Smooth muscle cell (in vitro differentiated cells): Measurements from ENCODE around the gene GSDMA. TPM values are rescaled to one million over a fixed set of nuclear protein-coding genes. Genes with fewer than 3 reads are reported as not detected.

Source experiments
- DNase-seq: peaks from one replicate; lab custom pipeline; 2025; ENCODE audit not compliant: unreplicated experiment; lab: John Stamatoyannopoulos, UW
- H2AFZ ChIP-seq: fragments of 200-600 bp; sonication (generic); 2 replicates; pipeline ENCODE4 v1.6.0; 2016; ENCODE audit warnings: antibody characterized with exemption, low read depth, mild to moderate bottlenecking
- H3F3A ChIP-seq: fragments of 200-600 bp; sonication (generic); 2 replicates; pipeline ENCODE4 v1.6.0; 2017; ENCODE audit warnings: antibody characterized with exemption, low read depth
- H3K27ac ChIP-seq: fragments of 200-600 bp; sonication (generic); 2 replicates; pipeline ENCODE4 v1.5.1; 2016; ENCODE audit warnings: low read depth, mild to moderate bottlenecking
- H3K27me3 ChIP-seq: fragments of 200-600 bp; sonication (generic); 2 replicates; pipeline ENCODE4 v1.6.1; 2016; ENCODE audit warnings: low read depth, mild to moderate bottlenecking
- H3K36me3 ChIP-seq: fragments of 200-600 bp; sonication (generic); 2 replicates; pipeline ENCODE4 v1.5.1; 2016; ENCODE audit warnings: low read depth
- H3K4me1 ChIP-seq: fragments of 200-600 bp; sonication (generic); 2 replicates; pipeline ENCODE4 v1.5.1; 2016; ENCODE audit warnings: low read depth
- H3K4me2 ChIP-seq: fragments of 200-600 bp; sonication (generic); 2 replicates; pipeline ENCODE4 v1.6.0; 2016; ENCODE audit warnings: mild to moderate bottlenecking
- H3K4me3 ChIP-seq: fragments of 200-600 bp; sonication (generic); 2 replicates; pipeline ENCODE4 v1.5.1; 2016; ENCODE audit warnings: mild to moderate bottlenecking
- H3K79me2 ChIP-seq: fragments of 200-600 bp; sonication (generic); 2 replicates; pipeline ENCODE4 v1.6.0; 2016; ENCODE audit warnings: low read depth, mild to moderate bottlenecking
- H3K9ac ChIP-seq: fragments of 200-600 bp; sonication (generic); 2 replicates; pipeline ENCODE4 v1.6.0; 2016; ENCODE audit warnings: low read depth
- H3K9me3 ChIP-seq: fragments of 200-600 bp; sonication (generic); replicated peaks from 2 replicates; pipeline ENCODE4 v1.5.1; 2016; ENCODE audit warnings: low read depth
- H4K20me1 ChIP-seq: fragments of 200-600 bp; sonication (generic); 2 replicates; pipeline ENCODE4 v1.6.0; 2016; ENCODE audit warnings: low read depth
- CTCF ChIP-seq: fragments of 200-600 bp; sonication (generic); IDR thresholded peaks from 2 replicates; pipeline ENCODE4 v1.5.1; 2017; ENCODE audit warnings: borderline replicate concordance, mild to moderate bottlenecking, antibody characterized with exemption; ENCODE audit not compliant: insufficient read depth, poor library complexity, severe bottlenecking
- WGBS: methylation state at CpG from one replicate; pipeline ENCODE4 v1.1.7; 2016; ENCODE audit warnings: low lambda C conversion rate; 5-methylcytosine and 5-hydroxymethylcytosine counted together
- polyA plus RNA-seq: library from polyadenylated mRNA; unstranded; fragments of >200 nt; fragmentation: Nextera tagmentation; extraction: Ambion mirVana; gene quantifications from 2 replicates; pipeline ENCODE4 v1.2.1, GENCODE V29; 2016
- total RNA-seq: library from RNA; depleted of rRNA; stranded (reverse); fragments of >200 nt; gene quantifications from 2 replicates; pipeline ENCODE4 v1.2.3, GENCODE V29; 2014

The GSDMA gene
- total and polyA plus RNA-seq, 2 experiments from 2014 or later: 0.31 to 0.50 TPM

DNA sequence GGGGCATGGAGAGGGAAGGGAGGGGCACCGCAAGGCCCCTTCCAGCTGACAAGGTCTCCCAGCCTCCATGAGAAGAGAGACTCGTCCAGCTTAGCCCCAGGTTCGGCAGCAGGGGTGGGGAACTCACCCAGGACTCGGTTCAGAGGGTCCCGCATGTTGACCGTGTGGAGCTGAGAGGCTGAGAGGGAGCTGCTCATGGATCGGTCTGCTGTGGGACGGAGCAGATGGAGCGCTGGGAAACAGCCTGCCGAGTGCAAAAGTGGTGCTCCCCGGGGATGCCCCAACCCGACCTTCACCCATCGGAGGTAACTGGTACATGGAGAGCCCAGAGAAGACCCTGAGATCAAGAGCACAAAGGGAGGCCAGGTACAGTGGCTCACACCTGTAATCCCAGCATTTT is 57.3 kb downstream of the GSDMA start:
- H3K27ac ChIP-seq: no peak overlapping the region
- no peak overlapping the region for H3K4me2 ChIP-seq
- DNase-seq: no peak
- H2AFZ ChIP-seq: no peak overlapping the region
- H3K9me3 ChIP-seq: no peaks in the 10 kb centered on the region
- H3K79me2 ChIP-seq: no peaks in the 10 kb centered on the region
- no peaks in the 10 kb centered on the region for H3F3A ChIP-seq
- no peak overlapping the region for H3K9ac ChIP-seq
- WGBS: 97% methylated on average over 13 of the region's 13 CpGs
- no peaks in the 10 kb centered on the region for H3K27me3 ChIP-seq
- peaks cover under 1% of the 10 kb centered on the region for H3K36me3 ChIP-seq
- no peaks in the 10 kb centered on the region for H4K20me1 ChIP-seq
- H3K4me3 ChIP-seq: no peak overlapping the region
- no peak for TF ChIP-seq CTCF
- H3K4me1 ChIP-seq: peaks cover 10% of the 10 kb centered on the region

DNA sequence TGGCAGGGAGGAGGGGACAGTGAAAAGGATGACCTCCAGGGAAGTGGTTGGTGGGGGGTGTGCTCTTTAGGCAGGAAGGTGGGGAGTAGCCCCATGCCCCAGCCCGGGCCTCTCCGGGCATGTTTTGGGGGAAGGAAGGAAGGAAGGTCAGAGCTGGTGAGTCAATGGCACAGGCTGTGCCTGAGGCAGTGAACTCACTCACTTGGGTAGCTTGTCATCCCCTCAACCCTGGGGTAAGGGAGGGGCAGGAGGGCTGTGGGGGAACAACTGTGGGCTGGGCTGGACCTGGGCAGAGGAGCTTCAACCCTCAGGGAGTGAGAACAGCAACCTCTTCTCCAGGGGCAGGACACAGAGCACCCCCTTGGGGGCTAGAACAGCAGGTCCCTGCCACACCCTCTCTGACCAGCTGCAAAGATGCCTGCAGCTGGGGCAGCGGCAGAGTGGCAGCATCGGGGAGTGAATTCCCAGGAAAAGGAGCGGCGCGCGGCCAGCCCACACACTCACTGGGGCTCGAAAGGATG is 58.7 kb downstream of the GSDMA start:
- Histone ChIP-seq H3K4me3 (no peak overlapping the region), H3F3A (no peaks in the 10 kb centered on the region), H2AFZ (no peak overlapping the region), H3K4me1 (peaks cover 10% of the 10 kb centered on the region), H4K20me1 (no peaks in the 10 kb centered on the region), H3K27ac (no peak overlapping the region), H3K9ac (no peak overlapping the region), H3K36me3 (peaks cover 9% of the 10 kb centered on the region), H3K27me3 (no peaks in the 10 kb centered on the region), H3K4me2 (no peak overlapping the region), H3K79me2 (no peaks in the 10 kb centered on the region), H3K9me3 (no peaks in the 10 kb centered on the region)
- DNase-seq: no peak
- no peak for TF ChIP-seq CTCF
- 91% methylated on average over 9 of the region's 9 CpGs for WGBS

GRCh38 chr17:40022497-40022896 is 59.7 kb downstream of the GSDMA start:
- TF ChIP-seq CTCF: no peak
- no peaks in the 10 kb centered on the region for H4K20me1 ChIP-seq

DNA sequence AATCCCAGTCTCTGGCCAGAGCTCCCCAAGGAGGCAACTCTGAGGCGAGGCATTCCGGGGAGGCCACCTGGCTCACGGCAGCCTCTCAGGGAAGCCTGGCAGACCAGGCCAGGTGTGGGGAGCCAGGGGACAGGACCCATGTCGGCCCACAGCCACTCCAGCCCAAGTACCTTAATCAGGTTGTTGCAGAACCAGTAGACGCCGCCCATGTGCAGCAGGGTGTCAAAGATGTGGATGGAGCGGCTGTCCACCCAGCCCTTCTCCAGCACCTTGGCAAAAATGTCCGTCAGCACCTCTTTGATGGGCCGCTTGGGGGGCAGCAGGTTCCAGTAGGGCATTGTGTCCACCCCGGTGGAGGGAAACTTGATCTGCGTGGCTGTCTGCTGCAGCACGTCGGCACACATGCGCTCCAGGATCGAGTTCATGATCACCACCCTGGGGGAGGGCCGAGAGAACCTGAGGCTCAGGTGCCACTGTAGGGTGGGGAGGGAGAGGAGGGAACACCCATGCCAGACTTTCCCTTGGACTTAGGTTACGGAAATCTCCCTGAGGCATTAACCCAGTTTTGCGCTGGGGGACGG is 60.2 kb downstream of the GSDMA start:
- TF ChIP-seq CTCF: no peak
- H3K79me2 ChIP-seq: no peaks in the 10 kb centered on the region
- peaks cover 10% of the 10 kb centered on the region for H3K4me1 ChIP-seq
- H3K4me2 ChIP-seq: no peak overlapping the region
- H3K27me3 ChIP-seq: no peaks in the 10 kb centered on the region
- no peak overlapping the region for H3K27ac ChIP-seq
- DNase-seq: no peak
- WGBS: over 99% methylated on average over 19 of the region's 19 CpGs
- no peak overlapping the region for H2AFZ ChIP-seq
- H4K20me1 ChIP-seq: no peaks in the 10 kb centered on the region
- H3K9ac ChIP-seq: no peak overlapping the region
- no peaks in the 10 kb centered on the region for H3F3A ChIP-seq
- H3K36me3 ChIP-seq: peaks cover 9% of the 10 kb centered on the region
- no peaks in the 10 kb centered on the region for H3K9me3 ChIP-seq
- no peak overlapping the region for H3K4me3 ChIP-seq

More at GRCh38 chr17:40022497-40022896, 59.7 kb downstream of the GSDMA start:
- no peak for DNase-seq
- H3F3A ChIP-seq: no peaks in the 10 kb centered on the region
- no peaks in the 10 kb centered on the region for H3K9me3 ChIP-seq
- no peak overlapping the region for H3K4me2 ChIP-seq
- H3K9ac ChIP-seq: no peak overlapping the region
- no peak overlapping the region for H2AFZ ChIP-seq
- WGBS: 96% methylated on average over 9 of the region's 9 CpGs
- no peaks in the 10 kb centered on the region for H3K27me3 ChIP-seq
- no peak overlapping the region for H3K27ac ChIP-seq
- peaks cover 10% of the 10 kb centered on the region for H3K4me1 ChIP-seq
- H3K4me3 ChIP-seq: no peak overlapping the region
- H3K36me3 ChIP-seq: peaks cover 9% of the 10 kb centered on the region
- no peaks in the 10 kb centered on the region for H3K79me2 ChIP-seq
